Brain microvascular endothelial cell (primary cell): ENCODE data around the gene GPR156.
"Not testable (repeated sequence)": the region's sequence is repeated elsewhere in the genome, so short reads cannot be mapped to it uniquely, and the experiment has no call there.

Source experiments
- DNase-seq: peaks from one replicate; pipeline ENCODE4 v3.0.0-alpha.2; 2020
- H3K27ac ChIP-seq: fragments of 250-450 bp; sonication (Bioruptor Pico); 2 replicates; pipeline ENCODE4 v1.5.1; 2020; ENCODE audit warnings: mild to moderate bottlenecking, moderate library complexity
- H3K27me3 ChIP-seq: fragments of 250-450 bp; sonication (Bioruptor Pico); replicated peaks from 2 replicates; pipeline ENCODE4 v1.5.1; 2020; ENCODE audit warnings: mild to moderate bottlenecking
- H3K36me3 ChIP-seq: fragments of 250-450 bp; sonication (Bioruptor Pico); replicated peaks from 2 replicates; pipeline ENCODE4 v1.5.1; 2020; ENCODE audit warnings: mild to moderate bottlenecking
- H3K4me3 ChIP-seq: 2 replicates; pipeline ENCODE4 v1.5.1; 2011; ENCODE audit warnings: low read depth, mild to moderate bottlenecking, control low read depth, low read length, moderate library complexity
- CTCF ChIP-seq: IDR thresholded peaks from 2 replicates; pipeline ENCODE4 v1.5.1; 2011; ENCODE audit warnings: low read depth, mild to moderate bottlenecking, moderate library complexity, low read length, control low read depth, inconsistent platforms; ENCODE audit errors: missing control alignments
- in situ Hi-C: cut with HindIII; loops from 2 replicates; pipeline ENCODE4 v1.10.0; 2017; ENCODE audit warnings: low sequenced_read_pairs, low pct_ligation_motif_present

Gene GPR156

GRCh38 chr3:120299403-120299802 lies 14.4 kb upstream of the GPR156 start:
- no peaks in the 10 kb centered on the region for H3K36me3 ChIP-seq
- in situ Hi-C loops, result no loop called here
- no peaks in the 10 kb centered on the region for H3K27me3 ChIP-seq
- no peak for DNase-seq
- no peak overlapping the region for H3K4me3 ChIP-seq
- no peak overlapping the region for H3K27ac ChIP-seq
- TF ChIP-seq CTCF, result no peak

- in situ Hi-C loops, result no loop called here
Measured at GRCh38 chr3:120298996-120299395, 14.0 kb upstream of the GPR156 start.

GRCh38 chr3:120291552-120291951 lies 6.5 kb upstream of the GPR156 start:
- H3K27ac ChIP-seq, H3K4me3 ChIP-seq, H3K27me3 ChIP-seq, H3K36me3 ChIP-seq, in situ Hi-C loops: not testable (repeated sequence)
- peak; percentile 10 for DNase-seq

More at GRCh38 chr3:120298996-120299395, 14.0 kb upstream of the GPR156 start:
- H3K36me3 ChIP-seq, result no peaks in the 10 kb centered on the region
- H3K27me3 ChIP-seq, result no peaks in the 10 kb centered on the region
- H3K27ac ChIP-seq, result no peak overlapping the region
- H3K4me3 ChIP-seq, result no peak overlapping the region
- TF ChIP-seq CTCF, result no peak
- no peak for DNase-seq

- in situ Hi-C loops, result no loop called here
- no peak for DNase-seq
- TF ChIP-seq CTCF, result no peak
- Histone ChIP-seq H3K27me3 (no peaks in the 10 kb centered on the region), H3K36me3 (no peaks in the 10 kb centered on the region), H3K27ac (no peak overlapping the region), H3K4me3 (no peak overlapping the region)
Measured at GRCh38 chr3:120289636-120290035, 4.6 kb upstream of the GPR156 start.

GRCh38 chr3:120286465-120286864 lies 1.4 kb upstream of the GPR156 start:
- TF ChIP-seq CTCF, result no peak
- in situ Hi-C loops, result no loop called here
- H3K36me3 ChIP-seq, result no peaks in the 10 kb centered on the region
- no peaks in the 10 kb centered on the region for H3K27me3 ChIP-seq
- DNase-seq, result no peak
- H3K27ac ChIP-seq, result no peak overlapping the region
- no peak overlapping the region for H3K4me3 ChIP-seq

GRCh38 chr3:120285508-120285841 lies 453 bp upstream of the GPR156 start:
- H3K27ac ChIP-seq, result no peak overlapping the region

More at GRCh38 chr3:120285508-120285841, 453 bp upstream of the GPR156 start:
- in situ Hi-C loops, result no loop called here
- peak overlapping the region; percentile 62 for H3K4me3 ChIP-seq
- H3K27me3 ChIP-seq, result no peaks in the 10 kb centered on the region
- no peaks in the 10 kb centered on the region for H3K36me3 ChIP-seq
- TF ChIP-seq CTCF, result no peak
- DNase-seq, result no peak
